Liver (tissue), 3 donors: Measurements from ENCODE around the gene SVEP1.

ENCODE experiments used
- ATF3 ChIP-seq: IDR thresholded peaks from 2 replicates; pipeline ENCODE4 v1.6.1; 2016; ENCODE audit warnings: antibody characterized with exemption
- CTCF ChIP-seq: fragments of 150-350 bp; IDR thresholded peaks from 2 replicates; pipeline ENCODE4 v1.5.1; 2017; ENCODE audit warnings: improper control_type of control experiment, low read depth, low read length; ENCODE audit not compliant: missing input control
- FOXA1 ChIP-seq: IDR thresholded peaks from 2 replicates; pipeline ENCODE4 v1.6.1; 2016; ENCODE audit warnings: antibody characterized with exemption
- FOXA2 ChIP-seq: IDR thresholded peaks from 2 replicates; pipeline ENCODE4 v1.6.1; 2016; ENCODE audit warnings: antibody characterized with exemption
- GABPA ChIP-seq, 2 donors: IDR thresholded peaks in 1 of 2; conservative IDR thresholded peaks in 1 of 2; 2 replicates each; pipeline ENCODE4 v1.6.1; 2016; ENCODE audit warnings: antibody characterized with exemption in 2 of 2, mild to moderate bottlenecking in 1 of 2, moderate library complexity in 1 of 2
- JUND ChIP-seq, 2 donors: IDR thresholded peaks; 2 replicates each; pipeline ENCODE4 v1.6.1; 2016; ENCODE audit warnings: antibody characterized with exemption in 2 of 2
- MAX ChIP-seq: IDR thresholded peaks from 2 replicates; pipeline ENCODE4 v1.6.1; 2016; ENCODE audit warnings: antibody characterized with exemption
- RAD21 ChIP-seq, 2 donors: IDR thresholded peaks; 2 replicates each; pipeline ENCODE4 v1.6.1; 2016; ENCODE audit warnings: antibody characterized with exemption in 2 of 2, mild to moderate bottlenecking in 2 of 2
- REST ChIP-seq: IDR thresholded peaks from 2 replicates; pipeline ENCODE4 v1.6.1; 2016; ENCODE audit warnings: antibody characterized with exemption, mild to moderate bottlenecking
- RXRA ChIP-seq, 2 donors: IDR thresholded peaks; 2 replicates each; pipeline ENCODE4 v1.6.1; 2017 to 2018; ENCODE audit warnings: antibody characterized with exemption in 2 of 2, mild to moderate bottlenecking in 1 of 2
- SP1 ChIP-seq: IDR thresholded peaks from 2 replicates; pipeline ENCODE4 v1.6.1; 2018; ENCODE audit warnings: antibody characterized with exemption, mild to moderate bottlenecking
- YY1 ChIP-seq: IDR thresholded peaks from 2 replicates; pipeline ENCODE4 v1.6.1; 2016; ENCODE audit warnings: antibody characterized with exemption, mild to moderate bottlenecking
- ZBTB33 ChIP-seq: IDR thresholded peaks from 2 replicates; pipeline ENCODE4 v1.6.1; 2016; ENCODE audit warnings: antibody characterized with exemption
- donor health status: healthy.
- donor health status: healthy.

GRCh38 chr9:110514897-110515296 lies 64.6 kb downstream of the SVEP1 start:
- TF ChIP-seq RAD21 (IDR thresholded peaks at IDR 0.05) (no peak), CTCF (no peak), ZBTB33 (no peak), GABPA (IDR thresholded peaks at IDR 0.05 in 1 of 2, conservative IDR thresholded peaks at IDR 0.05 in 1 of 2) (no peak), YY1 (no peak), JUND (IDR thresholded peaks at IDR 0.05) (no peak), FOXA2 (no peak), RXRA (IDR thresholded peaks at IDR 0.05) (no peak), MAX (no peak), REST (no peak), ATF3 (no peak), FOXA1 (no peak), SP1 (no peak)
